ENCODE measurements around the gene RPAIN. TPM values are rescaled to one million over a fixed set of nuclear protein-coding genes. Genes with fewer than 3 reads are reported as not detected.
"Not testable (repeated sequence)": the region's sequence is repeated elsewhere in the genome, so short reads cannot be mapped to it uniquely, and the experiment has no call there.

Gene RPAIN
- total RNA-seq, 1 donor from 2014 or later = 52.2 TPM

- intact Hi-C loops (cut with micrococcal nuclease) = no loop called here
Measured at GRCh38 chr17:5429191-5429887, 9.4 kb downstream of the RPAIN start.

GRCh38 chr17:5430413-5430999 lies 10.5 kb downstream of the RPAIN start:
- intact Hi-C loops (cut with micrococcal nuclease) = no loop called here

DNA sequence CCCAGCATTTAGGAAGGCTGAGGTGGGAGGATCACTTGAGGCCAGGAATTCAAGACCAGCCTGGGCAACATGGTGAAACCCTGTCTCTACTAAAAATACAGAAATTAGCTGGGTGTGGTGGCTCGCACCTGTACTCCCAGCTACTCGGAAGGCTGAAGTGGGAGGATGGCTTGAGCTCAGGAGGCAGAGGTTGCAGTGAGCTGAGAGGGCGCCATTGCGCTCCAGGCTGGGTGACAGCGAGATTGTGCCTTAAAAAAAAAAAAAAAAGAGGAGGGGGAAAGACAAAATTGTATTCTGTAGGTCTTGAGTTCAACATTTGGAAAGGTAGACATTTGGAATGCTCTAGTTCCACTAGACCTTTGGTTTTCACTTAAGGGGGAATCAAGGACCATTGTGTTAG lies 11.3 kb downstream of the RPAIN start:
- intact Hi-C loops (cut with micrococcal nuclease) = not testable (repeated sequence)

GRCh38 chr17:5431949-5432556 lies 12.1 kb downstream of the RPAIN start:
- intact Hi-C loops (cut with micrococcal nuclease) = no loop called here

DNA sequence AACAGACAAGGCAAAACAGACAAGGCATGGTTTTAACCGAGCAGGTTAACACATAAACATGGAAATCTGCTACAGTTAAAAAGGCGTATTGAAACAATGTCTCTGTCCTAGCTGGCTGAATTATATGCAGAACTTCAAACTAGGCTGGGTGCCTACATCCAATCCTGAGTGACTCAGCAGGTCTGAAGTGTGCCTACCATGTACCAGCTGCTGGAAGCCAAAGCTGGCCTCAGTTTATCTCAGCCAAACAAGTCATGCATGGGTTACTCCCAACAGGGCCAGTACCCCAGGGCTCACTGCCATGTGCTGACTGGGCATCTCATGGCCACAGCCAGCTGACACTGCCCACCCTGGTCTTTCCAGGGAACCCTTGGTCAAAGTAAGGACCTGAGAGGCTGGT lies 15.0 kb downstream of the RPAIN start:
- intact Hi-C loops (cut with micrococcal nuclease) = loop anchor here (5.0 kb wide), 1 partner anchor 1007 kb away; the partner anchor contains the start of gene PIMREG

- intact Hi-C loops (cut with micrococcal nuclease) = loop anchor here (5.0 kb wide), 1 partner anchor 1006 kb away; the partner anchor contains the start of gene PIMREG
Measured at GRCh38 chr17:5435781-5436315, 15.9 kb downstream of the RPAIN start.

- intact Hi-C loops (cut with micrococcal nuclease) = loop anchor here (2.0 to 5.0 kb wide), 2 partner anchors 241 to 1004 kb away; partner anchors contain the start of gene PIMREG
Measured at GRCh38 chr17:5437721-5438317, 17.8 kb downstream of the RPAIN start.

DNA sequence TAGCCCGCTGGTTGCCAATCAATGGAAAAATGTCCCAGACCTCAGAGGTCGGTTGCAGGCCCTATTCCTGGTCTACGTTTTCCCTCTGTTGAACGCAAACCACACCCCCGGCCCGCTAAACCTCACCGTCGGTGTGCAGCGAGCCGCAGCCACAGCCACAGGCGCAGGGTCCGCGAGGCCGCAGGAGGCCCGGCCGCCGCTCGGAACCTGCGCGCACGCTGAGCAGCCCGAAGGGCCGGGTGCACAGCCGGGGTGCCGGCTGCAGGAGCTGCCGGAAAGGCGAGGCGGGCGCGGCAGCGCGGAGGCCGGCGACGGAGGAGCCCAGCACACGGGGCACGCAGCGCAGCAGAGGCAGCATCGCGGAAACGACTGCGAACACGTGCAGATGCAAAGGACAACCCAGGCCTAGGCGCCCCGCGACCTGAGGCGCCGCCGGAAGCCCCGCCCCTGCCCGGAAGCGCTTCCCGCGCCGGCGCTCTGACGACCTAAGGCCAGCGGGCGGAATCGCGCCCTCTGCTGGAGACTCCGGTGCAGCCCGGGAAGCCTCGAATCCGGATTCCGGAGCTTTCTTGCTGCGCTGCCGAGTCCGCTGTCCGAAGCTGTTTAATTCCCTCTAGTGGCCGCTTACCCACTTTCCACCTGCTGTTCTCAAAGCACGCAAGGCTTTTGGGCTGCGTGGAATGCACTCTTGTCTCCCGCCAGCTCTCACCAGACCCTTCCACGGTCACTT lies 18.9 kb downstream of the RPAIN start, which contains the start of gene C1QBP:
TSS of gene C1QBP (minus strand) at position 440 of the 730 bp plus-strand sequence. CDS start at position 358, 82 bp downstream.
- intact Hi-C loops (cut with micrococcal nuclease) = loop anchor here (1.0 to 5.0 kb wide), 7 partner anchors 20 to 1003 kb away; partner anchors contain the start of genes DERL2, MIS12, NUP88 and PIMREG

DNA sequence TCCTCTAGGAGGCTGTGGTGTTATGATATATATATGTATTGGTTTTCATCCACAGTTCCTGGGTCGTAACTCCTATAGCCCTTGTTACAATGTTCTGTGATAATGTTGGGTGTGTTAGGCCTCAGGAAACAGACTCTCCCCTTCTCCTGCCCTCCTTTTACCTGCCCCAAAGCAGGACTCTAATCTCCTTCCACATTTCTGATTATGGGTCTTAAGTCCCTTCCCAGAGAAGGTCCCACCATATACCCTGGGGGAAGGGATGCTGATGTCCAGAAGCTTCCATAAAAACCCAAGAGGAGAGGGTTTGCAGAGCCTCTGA lies 19.4 kb downstream of the RPAIN start:
- intact Hi-C loops (cut with micrococcal nuclease) = loop anchor here (1.0 to 5.0 kb wide), 7 partner anchors 20 to 1003 kb away; partner anchors contain the start of genes DERL2, MIS12, NUP88 and PIMREG

- intact Hi-C loops (cut with micrococcal nuclease) = no loop called here
Measured at GRCh38 chr17:5443728-5444127, 23.7 kb downstream of the RPAIN start.

DNA sequence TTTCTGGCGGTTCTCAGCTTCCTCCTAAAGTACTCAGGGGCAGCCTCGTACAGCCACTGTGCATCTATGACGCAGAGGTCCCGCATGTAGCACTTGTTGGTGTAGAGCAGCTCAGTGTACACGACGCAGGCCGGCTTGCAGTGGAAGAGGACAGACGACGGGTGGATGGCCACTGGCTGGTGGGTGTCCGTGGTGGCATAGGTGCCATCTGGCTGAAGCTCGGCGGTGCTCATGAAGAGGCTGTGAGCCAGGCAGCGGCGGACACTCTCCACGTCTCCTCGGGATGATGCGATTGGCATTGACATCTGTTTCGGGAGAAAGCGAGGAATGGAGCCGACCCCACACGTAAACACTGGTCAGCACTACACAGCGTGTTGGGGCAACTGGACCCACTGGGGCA lies 24.2 kb downstream of the RPAIN start:
- intact Hi-C loops (cut with micrococcal nuclease) = no loop called here

GRCh38 chr17:5446786-5447185 lies 26.8 kb downstream of the RPAIN start:
- intact Hi-C loops (cut with micrococcal nuclease) = no loop called here

GRCh38 chr17:5464717-5465507 lies 44.9 kb downstream of the RPAIN start:
- intact Hi-C loops (cut with micrococcal nuclease) = no loop called here

GRCh38 chr17:5466295-5466694 lies 46.3 kb downstream of the RPAIN start:
- intact Hi-C loops (cut with micrococcal nuclease) = no loop called here

GRCh38 chr17:5467416-5467815 lies 47.4 kb downstream of the RPAIN start:
- intact Hi-C loops (cut with micrococcal nuclease) = no loop called here

- intact Hi-C loops (cut with micrococcal nuclease) = no loop called here
Measured at GRCh38 chr17:5468075-5468473, 48.1 kb downstream of the RPAIN start.

- intact Hi-C loops (cut with micrococcal nuclease) = no loop called here
Measured at GRCh38 chr17:5472511-5472910, 52.5 kb downstream of the RPAIN start.

GRCh38 chr17:5473906-5474305 lies 53.9 kb downstream of the RPAIN start:
- intact Hi-C loops (cut with micrococcal nuclease) = no loop called here

- intact Hi-C loops (cut with micrococcal nuclease) = no loop called here
Measured at GRCh38 chr17:5478992-5479391, 59.0 kb downstream of the RPAIN start.

GRCh38 chr17:5480962-5481361 lies 61.0 kb downstream of the RPAIN start:
- intact Hi-C loops (cut with micrococcal nuclease) = no loop called here
